Measurements from ENCODE around the gene DPH5. TPM values are rescaled to one million over a fixed set of nuclear protein-coding genes. Genes with fewer than 3 reads are reported as not detected.
"Not testable (repeated sequence)": the region's sequence is repeated elsewhere in the genome, so short reads cannot be mapped to it uniquely, and the experiment has no call there.

Gene DPH5
- total RNA-seq, 1 donor from 2014 or later: 42.2 TPM

- DNase-seq (ENCODE audit: low spot score): no peak
- H3K27ac Mint-ChIP-seq (ENCODE audit: unreplicated experiment): no peak overlapping the region
- peaks cover 1% of the 10 kb centered on the region for H3K36me3 Mint-ChIP-seq (ENCODE audit: low read depth, unreplicated experiment)
- no peak for TF ChIP-seq CTCF (IDR thresholded peaks at IDR 0.05; ENCODE audit: unreplicated experiment)
- peaks cover 5% of the 10 kb centered on the region for H3K4me1 Mint-ChIP-seq (ENCODE audit: unreplicated experiment)
- no peak overlapping the region for H3K4me3 Mint-ChIP-seq (ENCODE audit: unreplicated experiment)
- H3K9me3 Mint-ChIP-seq (ENCODE audit: unreplicated experiment): no peaks in the 10 kb centered on the region
- H3K27me3 Mint-ChIP-seq (ENCODE audit: unreplicated experiment): no peaks in the 10 kb centered on the region
Measured at GRCh38 chr1:101033017-101033416, 7.4 kb upstream of the DPH5 start.

- H3K4me3 Mint-ChIP-seq (ENCODE audit: unreplicated experiment); DNase-seq (ENCODE audit: low spot score); H3K27me3 Mint-ChIP-seq (ENCODE audit: unreplicated experiment); H3K36me3 Mint-ChIP-seq (ENCODE audit: low read depth, unreplicated experiment); H3K9me3 Mint-ChIP-seq (ENCODE audit: unreplicated experiment); H3K27ac Mint-ChIP-seq (ENCODE audit: unreplicated experiment): not testable (repeated sequence)
- peaks cover 14% of the 10 kb centered on the region for H3K4me1 Mint-ChIP-seq (ENCODE audit: unreplicated experiment)
Measured at GRCh38 chr1:101032129-101032528, 6.5 kb upstream of the DPH5 start.

GRCh38 chr1:101030881-101031280 is 5.3 kb upstream of the DPH5 start:
- Mint-ChIP-seq H3K27ac (ENCODE audit: unreplicated experiment) (peak overlapping the region; percentile 81), H3K4me1 (ENCODE audit: unreplicated experiment) (peaks cover 26% of the 10 kb centered on the region), H3K27me3 (ENCODE audit: unreplicated experiment) (no peaks in the 10 kb centered on the region), H3K4me3 (ENCODE audit: unreplicated experiment) (no peak overlapping the region), H3K36me3 (ENCODE audit: low read depth, unreplicated experiment) (no peaks in the 10 kb centered on the region), H3K9me3 (ENCODE audit: unreplicated experiment) (no peaks in the 10 kb centered on the region)
- no peak for TF ChIP-seq CTCF (IDR thresholded peaks at IDR 0.05; ENCODE audit: unreplicated experiment)
- DNase-seq (ENCODE audit: low spot score): no peak

- peaks cover 34% of the 10 kb centered on the region for H3K4me1 Mint-ChIP-seq (ENCODE audit: unreplicated experiment)
- TF ChIP-seq CTCF (IDR thresholded peaks at IDR 0.05; ENCODE audit: unreplicated experiment): no peak
- no peak overlapping the region for H3K27ac Mint-ChIP-seq (ENCODE audit: unreplicated experiment)
- H3K36me3 Mint-ChIP-seq (ENCODE audit: low read depth, unreplicated experiment): no peaks in the 10 kb centered on the region
- no peaks in the 10 kb centered on the region for H3K27me3 Mint-ChIP-seq (ENCODE audit: unreplicated experiment)
- DNase-seq (ENCODE audit: low spot score): no peak
- H3K9me3 Mint-ChIP-seq (ENCODE audit: unreplicated experiment): no peaks in the 10 kb centered on the region
- no peak overlapping the region for H3K4me3 Mint-ChIP-seq (ENCODE audit: unreplicated experiment)
Measured at GRCh38 chr1:101029184-101029583, 3.6 kb upstream of the DPH5 start.

- Mint-ChIP-seq H3K4me3 (ENCODE audit: unreplicated experiment) (no peak overlapping the region), H3K36me3 (ENCODE audit: low read depth, unreplicated experiment) (no peaks in the 10 kb centered on the region), H3K27ac (ENCODE audit: unreplicated experiment) (peak overlapping the region; percentile 20), H3K27me3 (ENCODE audit: unreplicated experiment) (no peaks in the 10 kb centered on the region), H3K4me1 (ENCODE audit: unreplicated experiment) (peaks cover 34% of the 10 kb centered on the region), H3K9me3 (ENCODE audit: unreplicated experiment) (no peaks in the 10 kb centered on the region)
- no peak for DNase-seq (ENCODE audit: low spot score)
- TF ChIP-seq CTCF (IDR thresholded peaks at IDR 0.05; ENCODE audit: unreplicated experiment): no peak
Measured at GRCh38 chr1:101028466-101028865, 2.9 kb upstream of the DPH5 start.
